Peyer's patch (tissue), 4 donors: ENCODE measurements around the gene ATP2B2.

Experiments used
- POLR2A ChIP-seq, 2 donors: fragments of 450-650 bp; IDR thresholded peaks; one replicate each; pipeline ENCODE4 v1.5.1; 2017; ENCODE audit warnings: antibody characterized with exemption in 2 of 2, mild to moderate bottlenecking in 2 of 2, moderate library complexity in 2 of 2
- TF ChIP-seq, protein P1 (sequence below), 6 experiments: fragments of 450-650 bp in 4 of 6; fragments of 200-600 bp in 2 of 6; sonication (generic) in 1 of 6; IDR thresholded peaks; one replicate each; pipeline ENCODE4 v1.5.1; 2017 to 2019; ENCODE audit warnings: antibody characterized with exemption in 6 of 6, mild to moderate bottlenecking in 3 of 6, moderate library complexity in 1 of 6

GRCh38 chr3:10280571-10280970, 224.8 kb downstream of the ATP2B2 start:
- TF ChIP-seq, protein P1, sequence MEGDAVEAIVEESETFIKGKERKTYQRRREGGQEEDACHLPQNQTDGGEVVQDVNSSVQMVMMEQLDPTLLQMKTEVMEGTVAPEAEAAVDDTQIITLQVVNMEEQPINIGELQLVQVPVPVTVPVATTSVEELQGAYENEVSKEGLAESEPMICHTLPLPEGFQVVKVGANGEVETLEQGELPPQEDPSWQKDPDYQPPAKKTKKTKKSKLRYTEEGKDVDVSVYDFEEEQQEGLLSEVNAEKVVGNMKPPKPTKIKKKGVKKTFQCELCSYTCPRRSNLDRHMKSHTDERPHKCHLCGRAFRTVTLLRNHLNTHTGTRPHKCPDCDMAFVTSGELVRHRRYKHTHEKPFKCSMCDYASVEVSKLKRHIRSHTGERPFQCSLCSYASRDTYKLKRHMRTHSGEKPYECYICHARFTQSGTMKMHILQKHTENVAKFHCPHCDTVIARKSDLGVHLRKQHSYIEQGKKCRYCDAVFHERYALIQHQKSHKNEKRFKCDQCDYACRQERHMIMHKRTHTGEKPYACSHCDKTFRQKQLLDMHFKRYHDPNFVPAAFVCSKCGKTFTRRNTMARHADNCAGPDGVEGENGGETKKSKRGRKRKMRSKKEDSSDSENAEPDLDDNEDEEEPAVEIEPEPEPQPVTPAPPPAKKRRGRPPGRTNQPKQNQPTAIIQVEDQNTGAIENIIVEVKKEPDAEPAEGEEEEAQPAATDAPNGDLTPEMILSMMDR (IDR thresholded peaks at IDR 0.05): no peak
- TF ChIP-seq POLR2A (IDR thresholded peaks at IDR 0.05): no peak
